ENCODE measurements around the gene ATP6V0A4.

ATP6V0A4 gene

DNA sequence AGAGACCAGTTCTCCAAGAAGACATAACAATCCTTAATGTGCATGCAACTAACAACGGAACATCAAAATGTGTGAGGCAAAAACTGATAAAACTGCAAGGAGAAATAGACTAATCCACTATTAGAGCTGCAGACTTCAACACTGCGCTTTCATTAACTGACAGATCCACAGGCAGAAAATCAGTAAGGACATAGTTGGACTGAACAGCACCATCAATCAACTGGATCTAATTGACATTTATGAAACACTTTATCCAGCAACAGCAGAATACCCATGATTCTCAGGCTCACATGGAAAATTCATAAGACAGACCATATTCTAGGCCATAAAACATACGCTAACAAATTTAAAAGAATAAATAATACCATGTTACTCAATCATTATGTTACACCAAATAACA is 21.6 kb upstream of the ATP6V0A4 start:
- TF ChIP-seq SIN3A (IDR thresholded peaks at IDR 0.05; ENCODE audit: borderline replicate concordance, insufficient read depth, low read length) (no peak), POLR2AphosphoS5 (IDR thresholded peaks at IDR 0.05; ENCODE audit: low read depth, low read length) (no peak), FOXP2 (optimal IDR thresholded peaks at IDR 0.05; ENCODE audit: borderline replicate concordance, extremely low read depth, extremely low read length, insufficient read depth) (no peak)

DNA sequence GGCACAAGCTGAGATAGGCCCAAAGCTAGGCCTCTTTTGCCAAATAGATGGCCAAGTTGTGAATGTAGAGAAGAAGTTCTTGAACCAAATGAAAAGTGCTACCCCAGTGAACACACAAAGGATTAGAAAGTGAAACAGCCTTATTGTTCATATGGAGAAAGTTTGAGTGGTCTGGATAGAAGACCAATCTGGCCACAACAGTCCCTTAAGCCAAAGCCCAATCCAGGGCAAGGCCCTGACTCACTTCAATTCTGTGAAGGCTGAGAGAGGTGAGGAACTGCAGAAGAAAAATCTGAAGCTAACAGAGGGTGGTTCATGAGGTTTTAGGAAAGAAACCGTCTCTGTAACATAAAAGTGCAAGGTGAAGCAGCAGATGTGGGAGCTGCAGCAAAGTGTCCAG is 18.7 kb upstream of the ATP6V0A4 start:
- TF ChIP-seq TAF1 (IDR thresholded peaks at IDR 0.05; ENCODE audit: borderline replicate concordance, insufficient read depth, low read length), result no peak
- TF ChIP-seq FOXP2 (optimal IDR thresholded peaks at IDR 0.05; ENCODE audit: borderline replicate concordance, extremely low read depth, extremely low read length, insufficient read depth), result no peak
- no peak for TF ChIP-seq POLR2AphosphoS5 (IDR thresholded peaks at IDR 0.05; ENCODE audit: low read depth, low read length)
- TF ChIP-seq, protein P1, sequence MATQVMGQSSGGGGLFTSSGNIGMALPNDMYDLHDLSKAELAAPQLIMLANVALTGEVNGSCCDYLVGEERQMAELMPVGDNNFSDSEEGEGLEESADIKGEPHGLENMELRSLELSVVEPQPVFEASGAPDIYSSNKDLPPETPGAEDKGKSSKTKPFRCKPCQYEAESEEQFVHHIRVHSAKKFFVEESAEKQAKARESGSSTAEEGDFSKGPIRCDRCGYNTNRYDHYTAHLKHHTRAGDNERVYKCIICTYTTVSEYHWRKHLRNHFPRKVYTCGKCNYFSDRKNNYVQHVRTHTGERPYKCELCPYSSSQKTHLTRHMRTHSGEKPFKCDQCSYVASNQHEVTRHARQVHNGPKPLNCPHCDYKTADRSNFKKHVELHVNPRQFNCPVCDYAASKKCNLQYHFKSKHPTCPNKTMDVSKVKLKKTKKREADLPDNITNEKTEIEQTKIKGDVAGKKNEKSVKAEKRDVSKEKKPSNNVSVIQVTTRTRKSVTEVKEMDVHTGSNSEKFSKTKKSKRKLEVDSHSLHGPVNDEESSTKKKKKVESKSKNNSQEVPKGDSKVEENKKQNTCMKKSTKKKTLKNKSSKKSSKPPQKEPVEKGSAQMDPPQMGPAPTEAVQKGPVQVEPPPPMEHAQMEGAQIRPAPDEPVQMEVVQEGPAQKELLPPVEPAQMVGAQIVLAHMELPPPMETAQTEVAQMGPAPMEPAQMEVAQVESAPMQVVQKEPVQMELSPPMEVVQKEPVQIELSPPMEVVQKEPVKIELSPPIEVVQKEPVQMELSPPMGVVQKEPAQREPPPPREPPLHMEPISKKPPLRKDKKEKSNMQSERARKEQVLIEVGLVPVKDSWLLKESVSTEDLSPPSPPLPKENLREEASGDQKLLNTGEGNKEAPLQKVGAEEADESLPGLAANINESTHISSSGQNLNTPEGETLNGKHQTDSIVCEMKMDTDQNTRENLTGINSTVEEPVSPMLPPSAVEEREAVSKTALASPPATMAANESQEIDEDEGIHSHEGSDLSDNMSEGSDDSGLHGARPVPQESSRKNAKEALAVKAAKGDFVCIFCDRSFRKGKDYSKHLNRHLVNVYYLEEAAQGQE (IDR thresholded peaks at IDR 0.05; ENCODE audit: insufficient read depth in 1 of 2, low read depth in 2 of 2, low read length in 2 of 2), result no peak
- no peak for TF ChIP-seq SIN3A (IDR thresholded peaks at IDR 0.05; ENCODE audit: borderline replicate concordance, insufficient read depth, low read length)

DNA sequence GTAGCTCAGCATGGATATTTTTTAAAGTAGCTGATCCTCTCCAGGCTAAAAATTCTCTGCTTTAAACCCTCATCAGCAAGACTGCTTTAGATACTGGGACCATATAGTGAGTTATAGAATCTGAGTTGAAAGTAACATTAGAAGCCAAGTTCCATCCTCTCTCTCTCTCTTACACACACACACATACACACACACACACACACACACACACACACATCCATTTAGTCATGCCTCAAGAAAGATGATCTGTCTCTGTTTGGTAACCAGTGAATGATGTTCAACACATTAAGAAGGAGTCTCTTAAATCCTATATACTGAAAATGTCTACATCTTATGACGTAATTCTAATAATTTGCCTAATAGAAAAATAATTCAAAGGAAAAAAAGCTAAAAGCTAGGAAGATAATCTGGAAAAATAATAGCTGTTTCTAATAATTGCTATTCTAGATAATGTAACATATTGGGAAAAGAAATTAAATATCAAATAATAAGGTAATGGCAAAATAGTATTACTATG is 16.9 kb upstream of the ATP6V0A4 start:
- TF ChIP-seq TAF1 (IDR thresholded peaks at IDR 0.05; ENCODE audit: borderline replicate concordance, insufficient read depth, low read length) (no peak), POLR2AphosphoS5 (IDR thresholded peaks at IDR 0.05; ENCODE audit: low read depth, low read length) (no peak), FOXP2 (optimal IDR thresholded peaks at IDR 0.05; ENCODE audit: borderline replicate concordance, extremely low read depth, extremely low read length, insufficient read depth) (no peak), SIN3A (IDR thresholded peaks at IDR 0.05; ENCODE audit: borderline replicate concordance, insufficient read depth, low read length) (no peak)
- TF ChIP-seq, protein P1 (IDR thresholded peaks at IDR 0.05; ENCODE audit: insufficient read depth in 1 of 2, low read depth in 2 of 2, low read length in 2 of 2), result no peak

DNA sequence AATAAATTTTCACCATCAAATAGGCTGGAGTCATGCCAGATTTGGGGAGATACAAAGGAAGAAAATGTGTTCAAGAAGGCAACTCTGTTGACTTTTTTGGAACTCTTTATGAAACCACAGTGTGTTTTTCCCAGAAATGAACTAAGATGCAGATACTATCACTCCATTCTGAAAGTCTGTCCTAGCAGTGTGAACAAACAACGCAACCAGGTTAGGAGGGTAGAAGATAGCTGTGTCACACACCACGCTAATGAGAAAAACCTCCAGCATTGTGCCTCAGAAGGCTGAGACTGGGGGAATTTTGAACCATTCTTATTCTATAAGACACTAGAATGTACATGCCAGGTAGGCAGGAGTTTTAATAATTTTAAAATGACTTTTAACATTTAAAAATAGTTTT is 15.9 kb upstream of the ATP6V0A4 start:
- TF ChIP-seq SIN3A (IDR thresholded peaks at IDR 0.05; ENCODE audit: borderline replicate concordance, insufficient read depth, low read length) (no peak), POLR2AphosphoS5 (IDR thresholded peaks at IDR 0.05; ENCODE audit: low read depth, low read length) (no peak), TAF1 (IDR thresholded peaks at IDR 0.05; ENCODE audit: borderline replicate concordance, insufficient read depth, low read length) (no peak), FOXP2 (optimal IDR thresholded peaks at IDR 0.05; ENCODE audit: borderline replicate concordance, extremely low read depth, extremely low read length, insufficient read depth) (no peak)
- TF ChIP-seq, protein P1 (IDR thresholded peaks at IDR 0.05; ENCODE audit: insufficient read depth in 1 of 2, low read depth in 2 of 2, low read length in 2 of 2), result no peak

DNA sequence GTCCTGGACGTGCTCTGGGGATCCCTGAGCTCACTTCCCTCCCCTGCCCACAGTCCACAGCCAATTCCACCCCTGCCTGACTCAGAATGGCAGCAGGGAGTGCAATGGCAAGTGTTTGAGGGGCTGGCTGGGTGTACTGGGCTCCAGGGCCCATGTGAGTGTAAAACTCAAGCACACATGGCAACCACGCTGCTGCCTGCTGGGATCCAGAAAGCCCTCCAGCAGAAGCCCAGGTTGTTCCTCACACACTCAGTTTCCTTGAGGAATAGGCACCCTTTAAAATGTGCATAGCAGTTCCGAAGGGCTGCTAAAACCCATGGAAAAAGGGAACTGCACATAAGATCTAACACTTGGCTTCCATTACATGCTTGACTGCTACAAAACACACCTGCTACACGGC is 11.3 kb upstream of the ATP6V0A4 start:
- TF ChIP-seq TAF1 (IDR thresholded peaks at IDR 0.05; ENCODE audit: borderline replicate concordance, insufficient read depth, low read length), result no peak
- no peak for TF ChIP-seq SIN3A (IDR thresholded peaks at IDR 0.05; ENCODE audit: borderline replicate concordance, insufficient read depth, low read length)
- TF ChIP-seq, protein P1 (IDR thresholded peaks at IDR 0.05; ENCODE audit: insufficient read depth in 1 of 2, low read depth in 2 of 2, low read length in 2 of 2), result no peak
- TF ChIP-seq FOXP2 (optimal IDR thresholded peaks at IDR 0.05; ENCODE audit: borderline replicate concordance, extremely low read depth, extremely low read length, insufficient read depth), result no peak
- no peak for TF ChIP-seq POLR2AphosphoS5 (IDR thresholded peaks at IDR 0.05; ENCODE audit: low read depth, low read length)
